H1 (cell line): ENCODE results near the gene CDH1. TPM values are rescaled to one million over a fixed set of nuclear protein-coding genes. Genes with fewer than 3 reads are reported as not detected.

ENCODE experiments used
- CTCF ChIA-PET: fragments of 300-600 bp; sonication (Branson Sonifier 250); formaldehyde crosslinking; loops from one replicate; lab custom pipeline; 2021; ENCODE audit not compliant: partially characterized antibody; lab: Charles Lee
- POLR2A ChIA-PET: fragments of 300-600 bp; sonication (Branson Sonifier 250); formaldehyde crosslinking; loops from one replicate; lab custom pipeline; 2021; ENCODE audit warnings: inconsistent platforms; ENCODE audit not compliant: partially characterized antibody; lab: Charles Lee
- DNase-seq, 2 experiments: peaks; one replicate each; pipeline versions ENCODE4 v3.0.0 to v3.0.0-alpha.2; 2010 to 2022; ENCODE audit warnings: low spot score in 2 of 2, low read depth in 1 of 2, mixed read lengths in 1 of 2
- FAIRE-seq: peaks from 2 replicates; lab custom pipeline; 2011; peaks lifted over from hg19 to GRCh38; lab: Jason Lieb, UNC
- H2AFZ ChIP-seq: 2 replicates; pipeline ENCODE4 v1.8.1; 2012; ENCODE audit warnings: low read length, inconsistent platforms
- H2AK5ac ChIP-seq: 2 replicates; pipeline ENCODE4 v1.6.1; 2013; ENCODE audit warnings: low read depth, low read length
- H2BK120ac ChIP-seq: replicated peaks from 2 replicates; pipeline ENCODE3; 2013; ENCODE audit warnings: low read depth, low read length, inconsistent platforms
- H2BK12ac ChIP-seq: 2 replicates; pipeline ENCODE4 v1.6.1; 2013; ENCODE audit warnings: low read depth, low read length
- H2BK15ac ChIP-seq: 2 replicates; pipeline ENCODE4 v1.6.1; 2013; ENCODE audit warnings: low read length
- H2BK20ac ChIP-seq: 2 replicates; pipeline ENCODE4 v1.6.1; 2013; ENCODE audit warnings: low read length
- H2BK5ac ChIP-seq: 2 replicates; pipeline ENCODE4 v1.6.1; 2013; ENCODE audit warnings: low read depth, low read length
- H3K14ac ChIP-seq: 2 replicates; pipeline ENCODE4 v1.6.1; 2013; ENCODE audit warnings: inconsistent platforms; ENCODE audit not compliant: insufficient read length
- H3K18ac ChIP-seq: 2 replicates; pipeline ENCODE4 v1.6.1; 2013; ENCODE audit warnings: low read length; ENCODE audit errors: extremely low read depth
- H3K23ac ChIP-seq: 2 replicates; pipeline ENCODE4 v1.6.1; 2013; ENCODE audit warnings: inconsistent platforms; ENCODE audit not compliant: insufficient read length
- H3K23me2 ChIP-seq: 2 replicates; pipeline ENCODE4 v1.6.1; 2013; ENCODE audit warnings: low read depth, low read length
- H3K27ac ChIP-seq: 2 replicates; pipeline ENCODE4 v1.6.1; 2011; ENCODE audit warnings: low read depth, low read length, inconsistent platforms
- H3K27me3 ChIP-seq, 4 experiments: replicated peaks in 1 of 4; 1 replicate in 1 of 4; 2 replicates in 3 of 4; pipeline versions ENCODE4 v1.6.1 to v1.8.1; 2011 to 2013; ENCODE audit warnings: low read length in 3 of 4, mild to moderate bottlenecking in 3 of 4, inconsistent platforms in 2 of 4, mixed read lengths in 2 of 4, moderate library complexity in 1 of 4; ENCODE audit not compliant: control insufficient read depth in 3 of 4, insufficient read depth in 3 of 4; ENCODE audit errors: extremely low read depth in 1 of 4
- H3K36me3 ChIP-seq, 4 experiments: 2 replicates each; pipeline versions ENCODE4 v1.6.1 to v1.8.1; 2011 to 2013; ENCODE audit warnings: mild to moderate bottlenecking in 4 of 4, low read length in 3 of 4, moderate library complexity in 2 of 4, control low read depth in 1 of 4, inconsistent platforms in 1 of 4; ENCODE audit not compliant: insufficient read depth in 4 of 4, control insufficient read depth in 2 of 4
- H3K4ac ChIP-seq: replicated peaks from 2 replicates; pipeline ENCODE3; 2013; ENCODE audit warnings: low read length, low read depth, mixed read lengths, inconsistent platforms; ENCODE audit not compliant: insufficient read length
- H3K4me1 ChIP-seq, 4 experiments: replicated peaks in 1 of 4; 1 replicate in 1 of 4; 2 replicates in 3 of 4; pipeline versions ENCODE4 v1.6.1 to v1.8.1; 2011 to 2013; ENCODE audit warnings: low read length in 3 of 4, inconsistent platforms in 2 of 4, mixed read lengths in 1 of 4; ENCODE audit not compliant: insufficient read depth in 4 of 4, control insufficient read depth in 3 of 4
- H3K4me2 ChIP-seq, 2 experiments: 2 replicates each; pipeline versions ENCODE4 v1.6.1 to v1.8.1; 2011 to 2013; ENCODE audit warnings: low read depth in 2 of 2, low read length in 2 of 2, control low read depth in 1 of 2, inconsistent platforms in 1 of 2, mild to moderate bottlenecking in 1 of 2; ENCODE audit not compliant: insufficient read depth in 1 of 2
- H3K4me3 ChIP-seq, 4 experiments: fragments of 200-600, 300-600 bp in 1 of 4; sonication (generic), shearing (Covaris generic), sonication (Bioruptor Twin) in 1 of 4; 2 replicates each; pipeline versions ENCODE4 v1.5.1 to v1.8.1; 2011 to 2016; ENCODE audit warnings: low read length in 4 of 4, low read depth in 3 of 4, control low read depth in 2 of 4, inconsistent platforms in 2 of 4, mild to moderate bottlenecking in 2 of 4, mixed read lengths in 1 of 4, moderate library complexity in 1 of 4; ENCODE audit not compliant: insufficient read depth in 2 of 4; ENCODE audit errors: extremely low read depth in 1 of 4
- H3K56ac ChIP-seq: replicated peaks from 2 replicates; pipeline ENCODE3; 2013; ENCODE audit warnings: low read depth, mild to moderate bottlenecking, mixed read lengths, low read length, inconsistent platforms; ENCODE audit not compliant: insufficient read length
- H3K79me1 ChIP-seq: 2 replicates; pipeline ENCODE4 v1.6.1; 2013; ENCODE audit warnings: low read depth, low read length, control low read depth
- H3K79me2 ChIP-seq, 2 experiments: 2 replicates each; pipeline versions ENCODE4 v1.6.1 to v1.8.1; 2012 to 2013; ENCODE audit warnings: low read length in 2 of 2, mild to moderate bottlenecking in 2 of 2, inconsistent platforms in 1 of 2; ENCODE audit not compliant: insufficient read depth in 2 of 2, control insufficient read depth in 1 of 2
- H3K9ac ChIP-seq, 4 experiments: replicated peaks in 1 of 4; 1 replicate in 1 of 4; 2 replicates in 3 of 4; pipeline versions ENCODE4 v1.6.1 to v1.8.1; 2011 to 2013; ENCODE audit warnings: low read depth in 3 of 4, low read length in 3 of 4, control low read depth in 2 of 4, mild to moderate bottlenecking in 2 of 4, moderate library complexity in 2 of 4, inconsistent platforms in 1 of 4; ENCODE audit errors: extremely low read depth in 1 of 4
- H3K9me3 ChIP-seq, 2 experiments: 2 replicates each; pipeline versions ENCODE4 v1.6.1 to v1.8.1; 2012 to 2013; ENCODE audit warnings: mild to moderate bottlenecking in 2 of 2, moderate library complexity in 2 of 2, control low read depth in 1 of 2, inconsistent platforms in 1 of 2, low read depth in 1 of 2, low read length in 1 of 2, mixed read lengths in 1 of 2; ENCODE audit not compliant: insufficient read depth in 2 of 2
- H4K20me1 ChIP-seq, 2 experiments: replicated peaks in 1 of 2; 2 replicates each; pipeline versions ENCODE3 to v1.8.1; 2011 to 2013; ENCODE audit warnings: inconsistent platforms in 2 of 2, low read length in 2 of 2, mild to moderate bottlenecking in 1 of 2; ENCODE audit not compliant: insufficient read depth in 2 of 2, control insufficient read depth in 1 of 2
- H4K5ac ChIP-seq: 2 replicates; pipeline ENCODE4 v1.6.1; 2013; ENCODE audit warnings: low read length, low read depth, mixed read lengths, inconsistent platforms; ENCODE audit not compliant: insufficient read length
- H4K8ac ChIP-seq: 2 replicates; pipeline ENCODE4 v1.8.0; 2013; ENCODE audit warnings: mild to moderate bottlenecking, moderate library complexity, low read length, inconsistent platforms; ENCODE audit not compliant: insufficient read depth; ENCODE audit errors: extremely low read depth
- H4K91ac ChIP-seq: replicated peaks from 2 replicates; pipeline ENCODE3; 2013; ENCODE audit warnings: low read length, mixed read lengths, inconsistent platforms; ENCODE audit not compliant: insufficient read length
- ASH2L ChIP-seq: fragments of 200-600, 300-600 bp; sonication (generic); IDR thresholded peaks from one replicate; pipeline ENCODE4 v1.7.1; 2017; ENCODE audit warnings: low read length
- BACH1 ChIP-seq: IDR thresholded peaks from 2 replicates; pipeline ENCODE4 v1.6.1; 2012; ENCODE audit warnings: low read length, improper control_type of control experiment
- HDAC2 ChIP-seq, 2 experiments: fragments of 300-600 bp in 1 of 2; sonication (generic) in 1 of 2; IDR thresholded peaks; 2 replicates each; pipeline ENCODE4 v1.6.1; 2011 to 2012; ENCODE audit warnings: low read depth in 2 of 2, low read length in 2 of 2, mild to moderate bottlenecking in 2 of 2, moderate library complexity in 2 of 2, borderline replicate concordance in 1 of 2, inconsistent platforms in 1 of 2
- KDM1A ChIP-seq: fragments of 200-600, 300-600 bp; sonication (generic); IDR thresholded peaks from 2 replicates; pipeline ENCODE4 v1.7.1; 2016; ENCODE audit warnings: mild to moderate bottlenecking, low read length, borderline replicate concordance
- MAFK ChIP-seq: IDR thresholded peaks from 2 replicates; pipeline ENCODE4 v1.6.1; 2012; ENCODE audit warnings: low read depth, mild to moderate bottlenecking, improper control_type of control experiment, low read length
- NANOG ChIP-seq: IDR thresholded peaks from 2 replicates; pipeline ENCODE4 v1.6.1; 2011; ENCODE audit warnings: low read length, low read depth, mild to moderate bottlenecking, inconsistent platforms; ENCODE audit not compliant: insufficient read depth, poor library complexity, severe bottlenecking
- NRF1 ChIP-seq: IDR thresholded peaks from 2 replicates; pipeline ENCODE4 v1.6.1; 2011; ENCODE audit warnings: mild to moderate bottlenecking, low read depth, low read length, improper control_type of control experiment
- POLR2AphosphoS5 ChIP-seq: IDR thresholded peaks from 2 replicates; pipeline ENCODE4 v1.6.1; 2011; ENCODE audit warnings: low read depth, low read length
- RFX5 ChIP-seq: IDR thresholded peaks from 2 replicates; pipeline ENCODE4 v1.6.1; 2011; ENCODE audit warnings: low read depth, low read length, improper control_type of control experiment, borderline replicate concordance
- SIN3A ChIP-seq, 2 experiments: IDR thresholded peaks in 1 of 2; conservative IDR thresholded peaks in 1 of 2; 2 replicates each; pipeline ENCODE4 v1.6.1; 2011 to 2012; ENCODE audit warnings: low read length in 2 of 2, improper control_type of control experiment in 1 of 2, low read depth in 1 of 2, mild to moderate bottlenecking in 1 of 2
- SP1 ChIP-seq: IDR thresholded peaks from 2 replicates; pipeline ENCODE4 v1.6.1; 2011; ENCODE audit warnings: low read depth, low read length
- TAF1 ChIP-seq: IDR thresholded peaks from 2 replicates; pipeline ENCODE4 v1.6.1; 2011; ENCODE audit warnings: mild to moderate bottlenecking, low read depth, low read length
- YY1 ChIP-seq: IDR thresholded peaks from 2 replicates; pipeline ENCODE4 v1.6.1; 2011; ENCODE audit warnings: low read depth, mild to moderate bottlenecking, low read length
- WGBS, 2 experiments: shearing (Covaris generic) in 1 of 2; methylation state at CpG; one replicate each; pipeline versions ENCODE4 v1.1.6 to v1.1.7; 2013 to 2015; ENCODE audit warnings: low lambda C conversion rate in 2 of 2, mixed read lengths in 2 of 2, inconsistent platforms in 1 of 2, low coverage in 1 of 2, missing lambda C conversion rate in 1 of 2; ENCODE audit not compliant: insufficient replicate concordance in 2 of 2, insufficient coverage in 1 of 2, insufficient read length in 1 of 2; ENCODE audit errors: extremely low coverage in 1 of 2, missing lambda C conversion rate in 1 of 2; 5-methylcytosine and 5-hydroxymethylcytosine counted together
- polyA plus RNA-seq, 7 experiments: library from polyadenylated mRNA; depleted of rRNA in 3 of 7; stranded (reverse) in 5 of 7; unstranded in 2 of 7; fragments of >200 nt in 5 of 7; fragments of 200-250 nt in 2 of 7; gene quantifications; 1 replicate in 5 of 7; 2 replicates in 1 of 7; 4 replicates in 1 of 7; pipeline versions ENCODE4 v1.2.1 to v1.2.3, GENCODE V29; 2011 to 2013; ENCODE audit warnings: missing spikeins in 2 of 7, mixed read lengths in 2 of 7
- total RNA-seq: library from RNA; stranded (reverse); fragmentation: NEBNext Ultra II Directional; extraction: Animal tissue kit (Norgen Biotek cat#: 25700); gene quantifications from 2 replicates; pipeline ENCODE4 v1.2.1, GENCODE V29; 2021

Gene CDH1
- total and polyA plus RNA-seq, 2 of the 8 experiments (the other 6 are each of a cell fraction or from before 2014, with no cell fraction given) = 133 to 265 TPM

- no peak overlapping the region for H4K5ac ChIP-seq
- peaks cover 15 to 69% (median 53%) of the 10 kb centered on the region in 4 experiments; a peak in 7 of 8 replicates for H3K36me3 ChIP-seq
- H3K27me3 ChIP-seq = no peaks in the 10 kb centered on the region
- no peak overlapping the region for H3K4me2 ChIP-seq
- H3K4me3 ChIP-seq = no peak overlapping the region
- DNase-seq (no peak), FAIRE-seq (no peak)
- no peaks in the 10 kb centered on the region for H3K79me2 ChIP-seq
- H3K4ac ChIP-seq = no peak overlapping the region
- no peak overlapping the region for H3K9ac ChIP-seq
- no peak overlapping the region for H2BK15ac ChIP-seq
- no peaks in the 10 kb centered on the region; the same call in 1 of the 2 replicates for H3K23me2 ChIP-seq
- no peaks in the 10 kb centered on the region for H3K4me1 ChIP-seq
- no peaks in the 10 kb centered on the region for H3K9me3 ChIP-seq
- H3K23ac ChIP-seq = no peak overlapping the region
- H2AFZ ChIP-seq = no peak overlapping the region
- H2AK5ac ChIP-seq = no peak overlapping the region
- no peak overlapping the region for H2BK120ac ChIP-seq
- H3K56ac ChIP-seq = no peak overlapping the region
- WGBS, 2 experiments = 90% methylated on average over 14 of the region's 14 CpGs; no CpG with 5 or more reads in 1 of the 2 experiments
- H4K8ac ChIP-seq = no peak overlapping the region
- no peak overlapping the region for H4K91ac ChIP-seq
- no peak overlapping the region for H3K18ac ChIP-seq
- CTCF ChIA-PET = interaction anchor here (0.6 to 3.1 kb wide), 4 partner anchors 10 to 184 kb away, joined by 3 to 12 read pairs (median 4); partner anchors contain the start of gene TANGO6
- H3K27ac ChIP-seq = no peak overlapping the region
- H4K20me1 ChIP-seq = no peaks in the 10 kb centered on the region
- H3K14ac ChIP-seq = no peak overlapping the region
- H2BK20ac ChIP-seq = no peak overlapping the region
- no peak overlapping the region for H2BK12ac ChIP-seq
- POLR2A ChIA-PET = interaction anchor here (0.6 to 2.8 kb wide), 2 partner anchors 10 to 402 kb away, joined by 3 to 12 read pairs; partner anchors contain the start of gene TANGO6
- H3K79me1 ChIP-seq = no peaks in the 10 kb centered on the region
- no peak overlapping the region for H2BK5ac ChIP-seq
- TF ChIP-seq MAFK (no peak), KDM1A (no peak), POLR2AphosphoS5 (no peak), BACH1 (no peak), YY1 (no peak), HDAC2 (IDR thresholded peaks at IDR 0.05; ENCODE audit: borderline replicate concordance in 1 of 2, low read depth in 2 of 2, low read length in 2 of 2) (no peak), NANOG (no peak), ASH2L (no peak), TAF1 (no peak), RFX5 (no peak), SIN3A (conservative IDR thresholded peaks at IDR 0.05 in 1 of 2, IDR thresholded peaks at IDR 0.05 in 1 of 2; ENCODE audit: low read depth in 1 of 2, low read length in 2 of 2) (no peak), SP1 (no peak), NRF1 (no peak)
Measured at GRCh38 chr16:68833251-68833650, 96.2 kb downstream of the CDH1 start.
